NCI-H446 treated with DMSO at 0.1 percent for 48 hours (cell line): Measurements from ENCODE around the gene ARHGEF17.

Experiments used
- DNase-seq: peaks from one replicate; lab custom pipeline; 2025; lab: John Stamatoyannopoulos, UW

The ARHGEF17 gene

DNA sequence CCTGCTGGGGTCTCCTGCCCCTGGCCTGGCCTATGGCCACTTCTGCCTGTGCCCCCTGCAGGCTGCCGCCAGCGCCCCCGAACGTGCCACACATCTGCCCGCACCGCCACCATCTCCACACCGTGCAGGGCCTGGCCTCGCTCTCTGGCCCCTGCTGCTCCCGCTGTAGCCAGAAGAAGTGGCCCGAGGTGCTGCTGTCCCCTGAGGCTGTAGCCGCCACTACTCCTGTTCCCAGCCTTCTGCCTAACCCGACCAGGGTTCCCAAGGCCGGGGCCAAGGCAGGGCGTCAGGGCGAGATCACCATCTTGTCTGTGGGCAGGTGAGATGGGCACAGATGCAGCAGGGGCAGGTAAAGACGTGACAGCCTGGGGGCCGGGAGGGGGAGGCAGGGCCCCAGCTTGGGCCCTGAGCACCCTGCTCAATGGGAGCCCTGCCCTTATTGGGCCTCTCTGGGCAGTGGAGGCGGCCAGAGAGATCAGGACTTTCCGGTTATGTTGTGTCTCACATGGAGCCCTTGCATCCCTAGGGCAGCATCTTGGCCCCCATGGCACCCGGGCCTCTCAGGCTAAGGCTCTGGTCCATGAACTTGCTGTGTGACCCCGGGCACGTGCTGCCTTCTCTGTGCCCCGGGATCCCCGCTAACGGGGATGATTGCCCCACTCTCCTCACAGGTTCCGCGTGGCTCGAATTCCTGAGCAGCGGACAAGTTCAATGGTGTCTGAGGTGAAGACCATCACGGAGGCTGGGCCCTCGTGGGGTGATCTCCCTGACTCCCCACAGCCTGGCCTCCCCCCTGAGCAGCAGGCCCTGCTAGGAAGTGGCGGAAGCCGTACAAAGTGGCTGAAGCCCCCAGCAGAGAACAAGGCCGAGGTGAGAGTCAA lies 86.6 kb downstream of the ARHGEF17 start:
- no peak for DNase-seq

DNA sequence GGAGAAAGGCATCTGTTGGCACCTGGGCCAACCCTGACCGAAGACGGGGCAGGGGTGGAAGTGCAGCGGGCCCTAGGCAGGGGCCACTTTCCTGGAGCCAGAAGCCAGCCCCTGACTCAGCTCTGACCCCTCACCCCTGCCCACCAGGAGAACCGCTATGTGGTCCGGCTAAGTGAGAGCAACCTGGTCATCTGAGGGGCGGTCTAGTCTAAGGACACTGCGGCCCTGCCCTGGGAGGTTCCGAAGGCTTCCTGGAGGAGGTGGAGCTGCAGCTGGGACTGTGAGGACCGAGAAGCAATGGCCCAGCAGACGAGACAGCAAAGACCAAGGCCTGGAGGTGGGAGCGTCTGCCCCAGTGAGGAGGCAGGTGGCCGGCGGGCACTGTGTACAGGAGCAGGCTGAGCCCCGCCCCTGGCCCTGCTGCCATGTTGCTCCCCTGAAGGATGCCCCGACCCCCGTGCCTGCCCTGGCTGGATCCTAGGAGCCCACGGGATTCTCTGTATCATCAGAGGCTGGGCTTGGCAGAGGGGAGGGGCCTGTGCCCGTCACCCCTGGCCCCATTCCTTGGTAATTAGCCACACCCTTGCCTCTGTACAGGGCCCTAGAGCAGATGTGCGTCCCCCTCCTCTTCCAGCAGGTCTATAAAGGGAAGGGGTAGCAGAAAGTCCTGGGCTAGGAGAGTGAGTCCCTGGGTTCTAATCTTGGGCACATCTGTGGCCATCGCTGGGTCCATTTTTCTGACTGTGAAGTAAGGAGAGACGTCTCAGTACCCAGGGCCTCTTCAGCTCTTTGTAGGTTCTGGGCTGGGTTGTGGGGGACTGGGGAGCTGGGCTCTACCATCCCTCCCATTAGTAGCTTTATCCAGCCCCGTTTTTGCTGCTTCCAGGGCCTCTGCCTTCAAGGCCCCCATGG lies 87.5 kb downstream of the ARHGEF17 start:
- DNase-seq, result no peak

DNA sequence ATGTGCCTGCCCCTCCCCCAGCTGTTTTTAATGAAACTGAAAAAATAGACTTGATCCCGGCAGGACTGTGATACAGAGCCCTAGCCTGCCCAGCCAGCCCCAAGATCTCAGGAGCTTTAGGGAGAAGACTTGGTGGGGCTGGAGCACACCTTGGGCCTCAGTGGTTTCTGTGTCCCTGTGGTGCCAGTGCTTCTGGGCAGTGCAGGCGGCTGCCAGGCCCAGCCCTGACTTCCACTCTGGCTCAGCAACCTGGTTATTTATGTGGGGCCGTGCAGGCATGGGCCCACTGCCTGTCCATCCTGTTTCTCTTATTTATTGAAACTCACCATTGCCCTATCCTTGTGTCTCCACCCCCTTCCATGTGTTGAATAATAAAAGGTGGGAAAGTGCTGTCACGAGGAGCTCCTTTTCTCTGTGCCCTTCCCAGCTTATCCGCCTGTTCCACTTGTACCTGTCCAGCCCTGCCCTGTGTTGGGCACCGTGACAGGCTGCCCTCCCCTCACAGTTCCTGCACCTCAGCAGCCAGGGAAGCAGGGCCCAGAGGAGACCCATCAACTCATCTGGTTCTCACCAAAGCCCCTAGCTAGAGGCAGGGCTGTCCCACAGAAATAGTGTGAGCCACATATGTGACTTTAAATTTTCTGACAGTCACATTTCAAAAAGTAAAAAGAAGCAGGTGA lies 88.3 kb downstream of the ARHGEF17 start:
- DNase-seq, result no peak

DNA sequence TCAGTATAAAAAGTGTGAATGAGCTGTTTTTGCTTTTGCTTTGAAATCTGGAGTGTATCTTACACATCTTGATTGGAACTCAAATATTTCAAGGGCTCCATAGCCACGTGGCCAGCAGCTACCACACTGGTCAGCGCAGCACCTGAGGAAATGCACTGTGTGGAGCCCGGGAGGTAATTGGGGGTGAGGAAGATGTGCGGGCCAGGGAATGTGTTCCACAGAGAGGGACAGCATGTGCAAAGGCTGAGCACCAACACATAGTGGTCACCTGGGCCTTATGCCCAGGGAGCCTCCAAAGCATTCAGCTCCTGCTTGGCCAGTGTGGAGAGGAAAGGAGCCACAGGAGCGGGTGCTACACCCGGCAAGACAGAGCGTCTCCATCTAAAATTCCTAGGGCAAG lies 88.9 kb downstream of the ARHGEF17 start:
- no peak for DNase-seq

DNA sequence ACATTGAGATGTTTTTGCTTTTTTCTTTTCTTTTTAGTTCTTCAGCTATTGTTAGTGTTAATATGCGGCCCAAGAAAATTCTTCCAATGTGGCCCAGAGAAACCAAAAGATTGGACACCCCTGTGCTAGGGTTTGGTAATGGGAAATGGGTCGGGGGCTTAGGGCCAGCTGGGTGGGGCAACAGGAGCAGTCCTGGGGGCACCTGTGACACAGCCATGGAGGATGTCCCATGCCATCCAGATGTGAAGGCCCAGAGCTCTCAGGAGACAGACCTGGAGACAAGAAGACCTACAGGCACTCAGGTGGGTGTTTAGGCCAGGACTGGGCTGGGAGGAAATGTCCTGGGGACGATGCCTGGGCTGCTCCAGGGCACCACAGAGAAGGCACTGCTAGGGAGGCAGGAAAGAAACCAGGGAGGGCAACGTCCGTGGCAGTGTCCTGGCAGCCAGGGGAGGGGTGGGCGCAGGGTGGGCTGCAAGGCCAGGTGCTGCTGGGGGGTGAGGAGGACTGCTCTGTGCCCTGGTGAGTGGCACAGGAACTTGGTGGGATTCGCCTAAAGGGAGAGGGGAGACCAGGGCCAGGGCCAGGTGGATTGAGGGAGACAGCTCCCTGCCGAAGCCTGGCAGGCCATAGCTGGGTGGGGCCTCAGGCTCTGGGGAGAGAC lies 89.5 kb downstream of the ARHGEF17 start:
- DNase-seq, result no peak

DNA sequence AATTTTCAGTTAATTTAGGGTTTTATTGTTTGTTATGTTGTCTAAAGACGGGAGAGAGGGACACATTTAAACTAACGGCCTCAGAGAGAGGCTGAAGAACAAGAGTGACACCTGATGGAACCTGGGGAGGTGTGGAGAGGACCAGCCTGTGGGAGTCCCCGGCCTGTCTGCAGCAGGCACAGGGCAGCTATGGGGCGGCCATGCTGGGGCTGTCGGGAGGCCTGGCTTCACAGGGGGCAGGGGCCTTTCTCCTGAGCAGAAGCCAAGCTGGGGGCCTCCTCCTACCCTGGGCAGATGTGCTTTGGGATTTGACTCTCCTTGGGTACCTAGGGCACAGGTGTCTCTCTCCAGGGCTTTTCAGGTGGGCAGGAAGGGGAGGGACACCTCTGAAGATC lies 90.1 kb downstream of the ARHGEF17 start:
- DNase-seq, result no peak

DNA sequence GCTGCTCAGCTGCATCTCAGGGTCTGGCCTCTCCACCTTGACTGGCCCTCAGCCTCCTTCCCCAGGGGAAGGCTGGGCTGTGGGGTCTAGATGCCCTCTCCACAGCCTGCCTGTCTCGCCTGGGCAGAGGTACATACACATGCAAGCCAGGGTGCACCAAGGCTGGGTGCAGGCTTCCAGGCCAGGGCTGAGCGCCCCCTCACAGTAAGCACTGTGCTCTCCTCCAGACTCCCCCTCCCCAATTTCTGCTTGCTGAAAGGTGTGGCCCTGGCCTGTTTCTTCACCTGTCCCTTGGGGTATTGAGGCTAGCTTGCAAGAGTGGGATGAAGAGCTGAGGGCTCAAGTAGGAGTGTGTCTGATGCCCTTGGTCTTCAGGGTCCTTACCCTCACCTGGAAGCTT lies 90.6 kb downstream of the ARHGEF17 start:
- DNase-seq, result no peak

DNA sequence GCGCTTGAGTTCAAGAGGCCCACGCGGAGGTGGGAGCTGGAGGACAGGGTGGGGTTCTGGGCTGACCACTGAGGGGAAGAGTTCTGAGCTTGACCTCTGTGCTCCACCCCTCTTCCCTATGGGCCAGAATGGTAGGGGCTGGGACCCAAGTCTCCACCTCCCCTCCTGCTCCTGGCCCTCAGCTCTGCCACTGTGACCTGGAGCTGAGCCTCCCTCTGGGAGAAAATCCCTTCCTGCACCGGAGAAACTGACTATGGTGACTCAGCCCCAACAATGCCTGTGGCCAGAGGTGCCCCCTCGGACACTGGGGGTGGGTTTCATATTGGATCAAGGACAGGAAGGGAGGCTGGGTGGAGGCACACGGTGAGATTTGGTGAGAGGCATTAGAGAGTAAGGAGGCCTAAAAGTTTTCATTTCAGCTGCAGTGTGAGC lies 91.1 kb downstream of the ARHGEF17 start:
- DNase-seq, result no peak

DNA sequence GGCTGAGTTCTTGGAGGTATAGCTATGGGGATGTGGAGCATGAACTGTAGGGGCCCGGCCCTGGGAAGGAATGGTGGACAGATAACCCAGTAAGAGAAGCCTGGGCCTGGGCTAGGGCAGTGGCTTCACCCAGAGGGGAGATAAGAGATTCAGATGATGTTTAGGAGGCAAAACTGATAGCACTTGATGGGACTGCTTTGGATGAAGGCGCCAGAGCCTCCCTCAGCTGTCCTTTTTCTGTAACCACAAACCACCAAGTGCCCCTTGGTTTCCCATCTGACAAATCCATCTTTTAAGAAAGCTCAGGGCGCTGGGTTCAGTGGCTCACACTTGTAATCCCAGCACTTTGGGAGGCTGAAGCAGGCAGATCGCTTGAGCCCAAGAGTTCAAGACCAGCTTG lies 91.6 kb downstream of the ARHGEF17 start:
- no peak for DNase-seq

DNA sequence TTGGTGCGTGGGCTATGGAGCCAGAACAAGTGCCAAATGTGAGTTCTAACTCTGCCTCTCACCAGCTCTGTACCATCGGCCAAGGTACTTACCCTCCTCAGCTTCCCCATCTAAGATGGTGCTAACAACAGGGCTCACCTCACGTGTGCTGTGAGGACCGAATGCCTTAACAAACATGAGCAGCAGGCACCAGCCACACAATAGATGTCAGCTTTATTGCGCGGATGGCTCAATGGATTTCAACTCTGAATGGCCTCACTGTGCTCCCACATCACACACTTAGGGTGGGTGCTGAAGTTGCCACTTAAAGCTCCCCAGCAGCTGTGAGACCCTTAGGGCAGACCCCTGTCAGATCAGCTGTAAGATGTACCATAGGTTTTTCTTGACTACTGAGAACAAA lies 92.2 kb downstream of the ARHGEF17 start:
- no peak for DNase-seq

DNA sequence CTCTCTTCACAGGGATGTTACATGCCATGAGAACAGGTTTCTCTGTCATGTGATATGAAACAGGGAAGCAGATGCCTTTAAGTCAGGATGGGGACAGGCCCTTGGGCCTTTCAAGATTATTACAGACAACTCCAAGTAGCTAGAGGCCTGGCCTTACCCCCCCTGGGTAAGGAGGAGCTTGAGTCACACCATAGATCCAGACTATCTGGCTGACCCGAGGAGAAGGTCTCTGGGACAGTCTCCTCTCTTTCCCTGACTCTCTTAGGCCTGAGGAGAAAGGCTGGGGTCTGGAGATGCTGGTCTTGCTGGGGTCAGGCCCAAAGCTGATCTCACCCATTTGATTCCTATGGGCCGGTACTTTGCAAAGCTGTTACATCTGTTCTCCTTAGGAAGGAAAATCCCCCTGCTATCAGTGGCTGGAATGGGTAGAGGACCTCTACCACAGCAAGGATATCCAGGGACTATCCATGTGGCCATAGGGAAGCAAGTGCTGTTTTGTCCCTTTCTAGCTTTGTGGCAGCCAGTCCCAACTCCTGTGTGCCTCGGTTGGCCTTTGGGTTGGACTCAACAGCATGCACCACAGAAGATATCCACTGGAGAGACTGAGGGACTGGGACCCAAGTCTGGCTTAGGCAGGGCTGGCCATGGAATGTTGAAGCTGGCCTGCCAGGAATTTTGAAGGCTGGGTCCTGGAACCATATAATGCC lies 93.3 kb downstream of the ARHGEF17 start:
- no peak for DNase-seq

DNA sequence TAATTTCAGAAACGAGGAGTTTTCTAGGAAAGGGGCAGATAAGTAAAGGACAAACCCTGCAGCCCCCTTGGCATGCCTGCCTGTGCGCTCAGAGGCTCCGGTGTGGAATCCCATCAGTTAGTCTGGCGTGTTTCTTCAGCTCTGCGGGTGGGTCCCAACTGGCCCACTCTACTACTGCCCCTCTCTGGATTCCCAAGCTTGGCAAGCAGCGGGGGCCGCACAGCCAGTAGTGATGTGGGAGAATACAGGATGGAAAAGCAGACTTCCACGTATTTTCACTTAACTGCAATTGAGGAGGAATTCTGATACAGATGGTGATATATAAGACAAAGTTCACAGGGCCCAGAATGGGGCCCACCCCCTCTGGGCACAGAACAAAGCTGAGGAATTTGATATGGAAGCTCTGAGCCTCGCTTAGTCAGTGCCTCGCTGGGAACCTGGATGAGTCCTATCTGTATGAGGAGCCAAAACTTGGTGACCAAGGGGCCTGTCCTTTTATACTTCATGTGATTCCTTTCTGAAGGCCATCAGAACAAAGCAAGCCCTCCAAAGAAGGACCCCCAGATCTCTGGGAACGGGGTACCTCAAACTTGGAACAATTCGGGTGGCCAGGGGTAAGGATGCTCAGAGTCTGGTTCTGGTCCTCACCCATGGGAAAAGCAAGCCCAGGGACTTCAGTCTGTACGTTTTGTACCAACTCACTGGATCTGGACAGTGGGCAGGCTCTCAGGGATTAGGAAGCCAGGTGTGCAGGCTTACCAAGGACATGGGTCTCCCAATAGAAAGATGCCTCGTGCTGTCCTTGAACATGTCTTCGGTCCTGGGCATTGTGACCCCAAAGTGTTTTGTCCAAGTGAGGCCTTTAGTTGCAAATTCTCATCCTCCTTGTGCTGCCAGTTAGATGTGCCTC lies 94.1 kb downstream of the ARHGEF17 start:
- no peak for DNase-seq

DNA sequence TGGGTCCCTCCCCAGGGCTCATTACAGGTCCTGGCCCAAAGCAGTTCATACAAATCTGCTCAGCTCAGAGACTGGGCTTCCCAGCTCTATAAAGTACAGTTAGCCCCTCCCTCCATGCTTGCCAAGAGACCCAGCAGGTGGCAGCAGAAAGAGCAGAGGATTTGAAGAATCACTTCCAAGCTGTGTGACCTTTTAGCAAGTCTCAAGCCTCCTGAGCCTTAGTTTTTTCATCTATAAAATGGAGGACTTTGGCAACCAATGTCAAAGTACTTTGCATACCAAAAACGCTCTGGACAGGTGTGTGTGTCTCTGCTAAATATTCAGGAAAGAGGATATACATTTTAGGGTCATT lies 94.7 kb downstream of the ARHGEF17 start:
- DNase-seq, result no peak

DNA sequence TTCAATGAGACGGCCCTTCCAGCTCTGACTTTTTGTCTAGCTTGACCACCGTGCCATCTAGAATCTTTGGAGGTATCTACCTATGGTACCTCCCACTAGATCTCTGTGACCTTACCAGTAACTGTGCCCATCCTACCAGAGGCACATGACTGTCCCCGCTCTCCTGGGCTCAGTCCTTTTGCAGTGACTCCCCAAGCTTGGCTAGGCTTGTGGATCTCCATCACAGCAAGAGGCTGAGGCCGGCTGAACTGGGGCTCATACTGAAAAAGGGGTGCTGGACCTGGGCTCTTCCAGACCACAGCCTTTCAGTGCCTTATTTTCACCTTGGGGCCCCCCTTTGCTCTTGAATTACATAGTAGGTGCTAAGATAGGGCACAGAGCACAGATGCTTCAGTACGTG lies 95.5 kb downstream of the ARHGEF17 start:
- no peak for DNase-seq

DNA sequence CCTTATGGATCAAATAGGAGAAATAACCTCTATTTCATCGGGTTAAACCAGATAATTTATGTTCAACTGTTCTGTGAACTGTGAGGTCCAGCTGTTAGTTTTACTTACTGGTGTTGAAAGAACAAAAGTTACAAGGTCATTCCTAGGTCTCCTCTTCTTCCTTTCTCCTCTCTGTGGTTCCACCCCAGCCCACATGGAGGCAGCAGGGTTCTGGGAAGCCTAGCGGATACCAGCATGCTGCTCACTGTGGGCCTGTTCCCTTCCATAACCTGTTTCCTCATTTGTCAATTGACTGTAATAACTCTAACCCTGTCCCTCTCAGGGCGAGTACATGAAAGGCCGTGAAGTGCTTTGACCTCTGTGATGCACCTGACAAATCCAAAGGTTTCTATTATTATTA lies 96.0 kb downstream of the ARHGEF17 start:
- peak; percentile 34 for DNase-seq

DNA sequence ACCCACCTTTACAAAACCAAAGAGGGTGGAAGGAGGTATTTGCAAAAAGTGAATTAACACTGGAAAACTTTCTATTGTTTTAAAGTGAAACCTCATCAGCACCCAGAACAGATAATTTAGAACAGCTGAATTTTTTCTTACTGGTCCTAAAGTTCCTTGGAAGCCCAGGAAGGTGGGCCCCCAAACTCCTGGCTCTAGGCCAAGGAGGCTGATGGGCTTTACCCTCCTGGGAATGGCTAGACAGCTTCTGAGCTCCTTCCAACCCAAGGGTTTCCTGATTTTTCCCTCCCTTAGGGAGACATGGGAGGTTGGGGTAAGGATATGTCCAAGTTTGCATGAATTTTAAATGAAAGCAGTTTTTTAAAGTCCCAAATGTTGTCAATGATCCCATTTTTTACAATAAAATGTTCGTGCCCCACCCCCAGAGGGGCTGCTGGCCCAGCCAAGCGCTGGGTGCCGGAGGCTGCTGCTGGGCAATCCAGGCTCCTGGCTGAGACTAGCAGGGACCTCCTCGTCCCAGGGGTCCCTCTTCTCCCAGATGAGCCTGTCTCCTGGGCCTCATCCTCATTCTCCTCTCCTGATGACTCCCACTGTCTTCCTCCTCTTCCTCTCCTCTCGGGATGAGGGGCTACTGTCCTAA lies 96.5 kb downstream of the ARHGEF17 start:
- DNase-seq, result no peak

DNA sequence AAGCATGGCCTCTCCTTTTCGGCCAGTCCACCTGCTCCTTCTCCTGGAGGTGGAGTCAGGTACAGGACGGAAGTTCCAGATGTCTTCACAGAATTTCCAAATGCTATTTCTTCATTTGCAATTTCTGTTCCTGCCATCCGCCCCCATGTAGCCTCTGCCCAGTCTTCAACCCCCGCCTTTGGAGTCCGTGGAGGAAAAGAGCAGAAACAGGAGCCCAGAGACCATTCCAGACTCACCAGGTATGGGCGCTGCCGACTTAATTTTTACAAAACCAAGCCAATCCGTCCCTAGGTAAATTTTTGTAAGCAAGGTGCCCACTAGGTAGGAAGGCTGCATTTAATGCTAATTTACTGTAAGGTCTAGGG lies 97.1 kb downstream of the ARHGEF17 start:
- no peak for DNase-seq

DNA sequence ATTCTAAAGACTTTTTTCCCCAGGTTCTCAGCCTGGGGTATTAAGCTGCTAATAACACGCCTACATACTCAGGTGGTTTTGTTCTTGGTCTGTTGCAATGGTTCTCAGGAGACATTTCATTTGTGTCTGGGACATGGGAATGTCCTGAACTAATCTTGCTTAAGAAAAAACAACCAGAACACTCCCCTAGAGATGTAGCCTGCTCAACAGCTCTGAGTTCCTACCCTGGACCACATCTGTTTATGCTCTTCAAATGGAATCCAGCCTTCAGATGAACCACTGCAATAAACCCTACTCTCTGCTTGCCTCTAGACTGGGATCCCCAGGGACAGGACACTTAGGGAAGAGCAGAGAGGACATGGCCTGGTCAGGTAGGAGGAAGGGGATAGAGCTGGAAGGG lies 98.1 kb downstream of the ARHGEF17 start:
- no peak for DNase-seq

DNA sequence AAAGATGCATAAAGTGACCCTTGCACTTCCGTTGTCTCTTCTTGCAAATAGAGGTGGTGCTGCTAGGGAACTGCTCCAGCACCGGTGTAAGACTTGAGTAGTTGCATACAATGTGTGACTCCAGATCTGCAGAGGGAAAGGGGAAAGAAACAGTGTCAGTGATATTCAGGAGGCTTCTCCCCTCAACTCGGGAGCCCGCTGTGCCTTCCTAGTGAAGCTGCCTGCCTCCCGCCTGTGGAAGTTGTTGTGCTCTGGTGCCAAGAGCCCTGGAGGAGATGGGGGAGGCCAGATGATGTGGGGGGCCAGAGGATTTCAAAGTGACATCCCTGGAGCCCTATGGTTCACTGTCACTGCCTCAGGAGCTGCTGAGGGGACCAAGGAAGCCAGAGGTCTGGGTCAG lies 98.5 kb downstream of the ARHGEF17 start:
- DNase-seq, result no peak

DNA sequence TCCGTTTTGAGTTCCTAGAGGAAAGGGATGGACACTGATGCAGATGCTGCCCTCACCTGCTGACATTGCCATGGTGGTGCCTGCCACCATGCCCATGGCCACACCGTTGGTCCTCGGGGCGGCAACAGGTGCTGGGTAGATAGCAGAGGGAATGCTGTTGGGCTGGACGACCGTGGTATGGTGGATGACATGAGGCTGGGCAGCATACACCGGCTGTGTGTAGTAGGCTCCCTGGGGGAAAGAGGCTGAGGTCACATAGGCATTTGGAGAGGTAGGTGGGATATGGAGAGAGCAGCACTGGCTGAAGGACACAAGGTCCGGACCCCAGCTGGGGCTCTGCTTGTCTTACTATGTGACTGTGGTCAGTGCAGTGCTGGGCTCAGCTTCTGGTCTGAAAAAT lies 101.4 kb downstream of the ARHGEF17 start:
- DNase-seq, result no peak
